Fibroblast of lung (primary cell): ENCODE measurements around the gene FUNDC2. TPM values are rescaled to one million over a fixed set of nuclear protein-coding genes. Genes with fewer than 3 reads are reported as not detected.

Source experiments
- DNase-seq, 2 donors: peaks; one replicate each; pipeline versions ENCODE4 v3.0.0 to v3.0.0-alpha.2; 2010; ENCODE audit warnings: low read depth in 2 of 2
- H2AFZ ChIP-seq: 2 replicates; pipeline ENCODE4 v1.5.1; 2012; ENCODE audit warnings: low read length, control low read depth, inconsistent platforms
- H3K27ac ChIP-seq: 2 replicates; pipeline ENCODE4 v1.5.1; 2011; ENCODE audit warnings: low read length, control low read depth; ENCODE audit not compliant: insufficient read depth
- H3K27me3 ChIP-seq: 2 replicates; pipeline ENCODE4 v1.5.1; 2011; ENCODE audit warnings: mild to moderate bottlenecking, low read length; ENCODE audit not compliant: control insufficient read depth, insufficient read depth
- H3K36me3 ChIP-seq: 2 replicates; pipeline ENCODE4 v1.5.1; 2011; ENCODE audit warnings: low read length; ENCODE audit not compliant: control insufficient read depth, insufficient read depth
- H3K4me1 ChIP-seq: 2 replicates; pipeline ENCODE4 v1.5.1; 2011; ENCODE audit warnings: low read length; ENCODE audit not compliant: control insufficient read depth, insufficient read depth; ENCODE audit errors: extremely low read depth
- H3K4me2 ChIP-seq: 2 replicates; pipeline ENCODE4 v1.5.1; 2011; ENCODE audit warnings: low read length, control low read depth; ENCODE audit not compliant: insufficient read depth; ENCODE audit errors: extremely low read depth
- H3K4me3 ChIP-seq, 4 experiments: fragments of 200-600 bp in 1 of 4; sonication (generic) in 1 of 4; replicated peaks in 1 of 4; 2 replicates each; pipeline ENCODE4 v1.5.1; 2011 to 2016; ENCODE audit warnings: low read length in 4 of 4, low read depth in 3 of 4, mild to moderate bottlenecking in 3 of 4, control low read depth in 2 of 4, inconsistent platforms in 1 of 4, mixed read lengths in 1 of 4; ENCODE audit not compliant: insufficient read depth in 1 of 4; ENCODE audit errors: control extremely low read depth in 1 of 4
- H3K79me2 ChIP-seq: 2 replicates; pipeline ENCODE4 v1.5.1; 2012; ENCODE audit warnings: mild to moderate bottlenecking, low read length, inconsistent platforms; ENCODE audit not compliant: control insufficient read depth, insufficient read depth
- H3K9ac ChIP-seq: 2 replicates; pipeline ENCODE4 v1.5.1; 2011; ENCODE audit warnings: mild to moderate bottlenecking, low read length, control low read depth; ENCODE audit not compliant: insufficient read depth
- H3K9me3 ChIP-seq: 2 replicates; pipeline ENCODE4 v1.5.1; 2012; ENCODE audit warnings: low read depth, low read length; ENCODE audit not compliant: control insufficient read depth, insufficient read depth
- H4K20me1 ChIP-seq: 2 replicates; pipeline ENCODE4 v1.5.1; 2011; ENCODE audit warnings: low read length; ENCODE audit not compliant: control insufficient read depth, insufficient read depth; ENCODE audit errors: extremely low read depth
- CTCF ChIP-seq, 2 donors: IDR thresholded peaks in 1 of 2; conservative IDR thresholded peaks in 1 of 2; 1 replicate in 1 of 2; 2 replicates in 1 of 2; pipeline ENCODE4 v1.5.1; 2011 to 2012; ENCODE audit warnings: low read length in 2 of 2, control low read depth in 1 of 2, inconsistent platforms in 1 of 2, low read depth in 1 of 2, mild to moderate bottlenecking in 1 of 2
- EZH2 ChIP-seq: IDR thresholded peaks from 2 replicates; pipeline ENCODE4 v1.5.1; 2012; ENCODE audit warnings: low read length, control low read depth, mild to moderate bottlenecking; ENCODE audit errors: missing control alignments
- polyA plus RNA-seq, 2 donors: library from polyadenylated mRNA; depleted of rRNA in 1 of 2; stranded (reverse) in 1 of 2; unstranded in 1 of 2; fragments of >200 nt; gene quantifications; 2 replicates each; pipeline ENCODE4 v1.2.1, GENCODE V29; 2011 to 2012; ENCODE audit warnings: missing spikeins in 1 of 2
- total RNA-seq: library from RNA; depleted of rRNA; stranded (reverse); fragments of >200 nt; gene quantifications from 2 replicates; pipeline ENCODE4 v1.2.1, GENCODE V29; 2014

Gene FUNDC2
- total and polyA plus RNA-seq, 2 donors (not counting 1 experiment from before 2014, with no cell fraction given), result 18.3 to 97.1 TPM

DNA sequence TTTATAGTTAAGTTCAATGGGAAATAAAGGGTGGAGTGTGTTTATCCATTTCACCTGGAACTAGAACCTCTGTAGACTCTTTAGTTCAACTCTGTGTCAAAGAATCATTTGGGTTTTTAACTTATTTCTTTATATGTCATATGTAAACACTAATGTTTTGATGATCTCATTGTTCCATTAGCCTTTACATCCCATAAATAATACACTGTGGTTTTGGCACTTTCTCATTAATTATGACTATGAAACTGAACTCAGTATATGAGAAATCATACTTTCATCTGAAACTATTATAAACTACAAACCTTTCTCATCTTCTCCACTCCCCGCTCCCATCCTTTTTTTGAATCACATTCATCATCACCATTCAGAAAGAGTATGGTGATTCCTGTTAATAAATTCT is 35.2 kb upstream of the FUNDC2 start:
- Histone ChIP-seq H3K4me1 (no peaks in the 10 kb centered on the region), H4K20me1 (no peaks in the 10 kb centered on the region), H3K27ac (no peak overlapping the region), H3K9ac (no peak overlapping the region), H3K4me2 (no peak overlapping the region), H2AFZ (no peak overlapping the region), H3K27me3 (no peaks in the 10 kb centered on the region), H3K9me3 (no peaks in the 10 kb centered on the region), H3K36me3 (no peaks in the 10 kb centered on the region), H3K79me2 (no peaks in the 10 kb centered on the region), H3K4me3 (no peak overlapping the region)
- TF ChIP-seq CTCF (conservative IDR thresholded peaks at IDR 0.05 in 1 of 2, IDR thresholded peaks at IDR 0.05 in 1 of 2; ENCODE audit: low read depth in 1 of 2, low read length in 2 of 2), result no peak
- TF ChIP-seq EZH2, result no peak
- no peak for DNase-seq

DNA sequence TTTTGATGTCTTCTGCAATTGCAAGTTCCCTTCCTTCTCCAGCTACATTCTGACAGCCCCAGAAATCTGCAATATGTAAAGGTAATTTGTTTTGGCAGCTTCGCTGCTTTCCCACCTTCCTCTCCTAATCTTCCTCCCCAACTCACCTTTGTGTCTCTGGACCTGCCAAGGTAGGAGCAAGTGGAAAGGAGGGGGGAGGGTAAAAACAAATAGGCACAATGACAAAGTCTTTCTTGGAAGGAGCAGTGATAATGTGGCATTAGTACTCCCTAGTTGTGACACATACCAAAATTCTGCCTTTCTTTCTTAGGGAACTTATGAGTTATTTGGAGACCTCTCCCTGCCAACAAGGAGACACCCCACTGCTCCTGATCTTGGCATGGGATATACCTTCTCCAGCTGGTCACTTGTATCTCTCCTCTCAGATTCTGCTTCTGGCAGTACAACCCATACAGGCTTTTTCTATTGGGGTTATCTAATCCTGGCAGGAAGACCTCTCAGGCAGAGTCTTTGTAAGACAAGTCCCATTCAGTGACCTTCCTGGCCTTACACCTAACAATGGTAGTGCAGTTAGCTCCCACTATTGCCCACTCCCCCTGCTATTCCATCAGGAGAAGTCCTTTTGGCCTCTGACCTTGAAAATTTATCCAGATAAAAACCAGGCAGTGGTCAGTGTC is 28.3 kb upstream of the FUNDC2 start:
- Histone ChIP-seq H3K36me3 (no peaks in the 10 kb centered on the region), H4K20me1 (no peaks in the 10 kb centered on the region), H3K27ac (no peak overlapping the region), H3K79me2 (no peaks in the 10 kb centered on the region), H3K4me2 (no peak overlapping the region), H2AFZ (no peak overlapping the region), H3K9ac (no peak overlapping the region), H3K4me3 (no peak overlapping the region), H3K9me3 (no peaks in the 10 kb centered on the region), H3K4me1 (no peaks in the 10 kb centered on the region), H3K27me3 (no peaks in the 10 kb centered on the region)
- TF ChIP-seq EZH2 (no peak), CTCF (conservative IDR thresholded peaks at IDR 0.05 in 1 of 2, IDR thresholded peaks at IDR 0.05 in 1 of 2; ENCODE audit: low read depth in 1 of 2, low read length in 2 of 2) (no peak)
- DNase-seq, result no peak

DNA sequence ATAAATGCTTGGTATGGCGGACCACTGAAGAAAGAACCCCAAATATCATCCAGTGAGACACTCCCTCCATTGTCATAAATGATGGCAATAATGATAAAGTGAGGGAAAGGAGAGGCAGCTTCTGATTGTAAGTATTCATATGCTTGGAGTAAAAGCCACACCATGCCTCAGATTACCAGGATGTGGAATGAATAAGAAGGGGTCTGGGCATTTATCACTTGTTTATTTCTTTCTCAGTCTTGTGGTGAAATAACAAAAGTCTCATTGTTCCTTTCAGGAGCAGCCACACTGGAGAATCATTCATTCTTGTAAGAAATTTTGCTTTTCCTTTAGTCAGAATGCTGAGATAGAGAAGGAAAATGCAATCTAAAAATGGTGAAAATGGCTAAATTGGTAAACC is 25.8 kb upstream of the FUNDC2 start:
- no peak for DNase-seq
- Histone ChIP-seq H3K4me1 (no peaks in the 10 kb centered on the region), H3K4me3 (no peak overlapping the region), H3K4me2 (no peak overlapping the region), H3K27ac (no peak overlapping the region), H3K36me3 (no peaks in the 10 kb centered on the region), H3K79me2 (no peaks in the 10 kb centered on the region), H4K20me1 (no peaks in the 10 kb centered on the region), H3K9ac (no peak overlapping the region), H2AFZ (no peak overlapping the region), H3K27me3 (no peaks in the 10 kb centered on the region), H3K9me3 (no peaks in the 10 kb centered on the region)
- TF ChIP-seq EZH2 (no peak), CTCF (conservative IDR thresholded peaks at IDR 0.05 in 1 of 2, IDR thresholded peaks at IDR 0.05 in 1 of 2; ENCODE audit: low read depth in 1 of 2, low read length in 2 of 2) (no peak)
